Brain microvascular endothelial cell (primary cell): ENCODE results near the gene PILRA.
"Not testable (repeated sequence)": the region's sequence is repeated elsewhere in the genome, so short reads cannot be mapped to it uniquely, and the experiment has no call there.

Source experiments
- DNase-seq: peaks from one replicate; pipeline ENCODE4 v3.0.0-alpha.2; 2020
- H3K27ac ChIP-seq: fragments of 250-450 bp; sonication (Bioruptor Pico); 2 replicates; pipeline ENCODE4 v1.5.1; 2020; ENCODE audit warnings: mild to moderate bottlenecking, moderate library complexity
- H3K27me3 ChIP-seq: fragments of 250-450 bp; sonication (Bioruptor Pico); replicated peaks from 2 replicates; pipeline ENCODE4 v1.5.1; 2020; ENCODE audit warnings: mild to moderate bottlenecking
- H3K36me3 ChIP-seq: fragments of 250-450 bp; sonication (Bioruptor Pico); replicated peaks from 2 replicates; pipeline ENCODE4 v1.5.1; 2020; ENCODE audit warnings: mild to moderate bottlenecking
- H3K4me3 ChIP-seq: 2 replicates; pipeline ENCODE4 v1.5.1; 2011; ENCODE audit warnings: low read depth, mild to moderate bottlenecking, control low read depth, low read length, moderate library complexity
- CTCF ChIP-seq: IDR thresholded peaks from 2 replicates; pipeline ENCODE4 v1.5.1; 2011; ENCODE audit warnings: low read depth, mild to moderate bottlenecking, moderate library complexity, low read length, control low read depth, inconsistent platforms; ENCODE audit errors: missing control alignments
- in situ Hi-C: cut with HindIII; loops from 2 replicates; pipeline ENCODE4 v1.10.0; 2017; ENCODE audit warnings: low sequenced_read_pairs, low pct_ligation_motif_present

Gene PILRA

DNA sequence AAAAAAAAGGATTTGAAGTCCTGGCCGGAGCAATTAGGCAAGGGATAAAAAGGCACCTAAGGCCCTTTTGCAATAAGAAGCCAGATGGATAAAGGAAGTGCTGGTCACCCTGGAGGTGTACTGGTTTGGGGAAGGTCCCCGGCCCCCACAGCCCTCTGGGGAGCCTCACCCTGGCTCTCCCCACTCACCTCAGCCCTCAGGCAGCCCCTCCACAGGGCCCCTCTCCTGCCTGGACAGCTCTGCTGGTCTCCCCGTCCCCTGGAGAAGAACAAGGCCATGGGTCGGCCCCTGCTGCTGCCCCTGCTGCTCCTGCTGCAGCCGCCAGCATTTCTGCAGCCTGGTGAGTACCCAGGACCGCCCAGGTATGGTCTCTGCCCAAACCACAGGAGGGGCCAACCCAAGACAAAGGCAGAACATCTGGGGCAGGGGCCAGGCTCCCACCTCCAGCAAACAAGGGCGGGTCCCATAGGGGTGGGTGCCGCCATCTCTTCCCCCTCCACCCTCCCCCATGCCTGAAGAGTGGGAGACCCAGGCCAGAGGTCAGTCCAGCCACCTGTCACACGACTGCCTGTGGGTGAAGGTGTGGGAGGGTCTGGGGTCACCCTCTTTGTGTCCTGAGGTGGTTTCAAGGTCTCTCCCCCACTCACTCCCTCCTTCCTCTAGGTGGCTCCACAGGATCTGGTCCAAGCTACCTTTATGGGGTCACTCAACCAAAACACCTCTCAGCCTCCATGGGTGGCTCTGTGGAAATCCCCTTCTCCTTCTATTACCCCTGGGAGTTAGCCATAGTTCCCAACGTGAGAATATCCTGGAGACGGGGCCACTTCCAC lies 15.0 kb upstream of the PILRA start, which contains the start of gene PILRB:
PILRB (plus strand) TSS at position 91 of the 830 bp plus-strand sequence; CDS start at position 277, 186 bp downstream.
- peaks cover 88% of the 10 kb centered on the region for H3K36me3 ChIP-seq
- no peak within 1 kb of the TSS for H3K27ac ChIP-seq
- peak; percentile 15 for TF ChIP-seq CTCF
- DNase-seq, result no peak
- in situ Hi-C loops, result no loop called here
- no peaks in the 10 kb centered on the region for H3K27me3 ChIP-seq
- H3K4me3 ChIP-seq, result no peak within 1 kb of the TSS

- no peak for TF ChIP-seq CTCF
- no peak for DNase-seq
- Histone ChIP-seq H3K27ac (no peak overlapping the region), H3K4me3 (no peak overlapping the region), H3K36me3 (peaks cover 85% of the 10 kb centered on the region), H3K27me3 (no peaks in the 10 kb centered on the region)
- in situ Hi-C loops, result no loop called here
Measured at GRCh38 chr7:100358857-100359212, 14.5 kb upstream of the PILRA start.

- no peak overlapping the region for H3K4me3 ChIP-seq
Measured at GRCh38 chr7:100360135-100360854, 13.0 kb upstream of the PILRA start.

GRCh38 chr7:100363098-100363497 lies 10.2 kb upstream of the PILRA start:
- peaks cover 51% of the 10 kb centered on the region for H3K36me3 ChIP-seq
- no peak overlapping the region for H3K4me3 ChIP-seq
- no peak overlapping the region for H3K27ac ChIP-seq
- TF ChIP-seq CTCF, result no peak
- in situ Hi-C loops, result no loop called here
- no peak for DNase-seq
- no peaks in the 10 kb centered on the region for H3K27me3 ChIP-seq

More at GRCh38 chr7:100360135-100360854, 13.0 kb upstream of the PILRA start:
- peaks cover 72% of the 10 kb centered on the region for H3K36me3 ChIP-seq
- H3K27ac ChIP-seq, result no peak overlapping the region
- in situ Hi-C loops, result no loop called here
- no peak for DNase-seq
- no peak for TF ChIP-seq CTCF
- H3K27me3 ChIP-seq, result no peaks in the 10 kb centered on the region

- H3K27ac ChIP-seq, in situ Hi-C loops, H3K4me3 ChIP-seq, DNase-seq, H3K27me3 ChIP-seq: not testable (repeated sequence)
- peaks cover 44% of the 10 kb centered on the region for H3K36me3 ChIP-seq
Measured at GRCh38 chr7:100363797-100364196, 9.5 kb upstream of the PILRA start.

DNA sequence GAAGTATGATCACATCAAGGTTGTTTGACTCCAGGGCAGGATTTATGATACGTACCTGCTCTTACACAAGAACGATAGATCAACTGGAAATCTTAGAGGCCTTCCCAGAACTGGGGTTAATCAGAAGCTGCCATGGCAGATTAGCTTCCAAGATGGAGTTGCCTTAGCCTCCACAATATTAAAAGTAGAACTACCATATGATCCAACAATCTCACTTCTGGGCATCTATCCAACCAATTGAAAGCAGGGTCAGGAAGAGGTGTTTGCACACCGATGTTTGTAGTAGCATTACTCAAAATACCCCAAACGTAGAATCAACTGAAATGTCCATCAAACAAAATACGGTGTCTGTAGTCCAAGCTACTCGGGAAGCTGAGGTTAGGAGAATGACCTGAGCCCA lies 8.8 kb upstream of the PILRA start:
- no peak for TF ChIP-seq CTCF
- Histone ChIP-seq H3K27ac (no peak overlapping the region), H3K4me3 (no peak overlapping the region), H3K36me3 (peaks cover 37% of the 10 kb centered on the region), H3K27me3 (no peaks in the 10 kb centered on the region)
- DNase-seq, result no peak
- in situ Hi-C loops, result no loop called here

GRCh38 chr7:100365998-100366367 lies 7.3 kb upstream of the PILRA start:
- in situ Hi-C loops, H3K27me3 ChIP-seq, H3K27ac ChIP-seq, DNase-seq, H3K4me3 ChIP-seq: not testable (repeated sequence)
- peaks cover 22% of the 10 kb centered on the region for H3K36me3 ChIP-seq
